PC-9 (cell line): ENCODE measurements around the gene DPP7.

Source experiments
- CTCF ChIP-seq: fragments of 200-600 bp; sonication (generic); conservative IDR thresholded peaks from 2 replicates; pipeline ENCODE4 v1.6.1; 2017; ENCODE audit warnings: mixed run types, antibody characterized with exemption, mild to moderate bottlenecking, moderate library complexity
- EZH2 ChIP-seq: fragments of 200-600 bp; sonication (generic); IDR thresholded peaks from 2 replicates; pipeline ENCODE4 v1.8.0; 2017; ENCODE audit warnings: antibody characterized with exemption, low read depth

- TF ChIP-seq CTCF (no peak), EZH2 (no peak)
Measured at GRCh38 chr9:137074657-137075274, 39.8 kb downstream of the DPP7 start.
